ENCODE results near the gene TAOK2.
"Not testable (repeated sequence)": the region's sequence is repeated elsewhere in the genome, so short reads cannot be mapped to it uniquely, and the experiment has no call there.

Gene TAOK2

GRCh38 chr16:29959293-29959692, 14.4 kb upstream of the TAOK2 start:
- no peak for DNase-seq (ENCODE audit: low read depth)
- H3K4me3 ChIP-seq (ENCODE audit: low read depth, low read length) = no peak overlapping the region
- no peak for TF ChIP-seq CTCF (IDR thresholded peaks at IDR 0.05; ENCODE audit: low read depth, low read length, missing control alignments)
- in situ Hi-C loops (cut with HindIII; ENCODE audit: low sequenced_read_pairs) = no loop called here

- H3K4me3 ChIP-seq (ENCODE audit: low read depth, low read length); DNase-seq (ENCODE audit: low read depth); in situ Hi-C loops (cut with HindIII; ENCODE audit: low sequenced_read_pairs): not testable (repeated sequence)
Observed at GRCh38 chr16:29959821-29960220, 13.8 kb upstream of the TAOK2 start.

- in situ Hi-C loops (cut with HindIII; ENCODE audit: low sequenced_read_pairs) = no loop called here
- H3K4me3 ChIP-seq (ENCODE audit: low read depth, low read length) = peak overlapping the region; percentile 63
- DNase-seq (ENCODE audit: low read depth) = no peak
- TF ChIP-seq CTCF (IDR thresholded peaks at IDR 0.05; ENCODE audit: low read depth, low read length, missing control alignments) = no peak
Observed at GRCh38 chr16:29961127-29961478, 12.6 kb upstream of the TAOK2 start.

GRCh38 chr16:29961479-29962343, 12.0 kb upstream of the TAOK2 start, which contains the start of gene TMEM219:
Gene TMEM219, plus strand, starts transcription at chr16:29962079. Its CDS starts 1,065 bp downstream, at chr16:29963144.
- peak within 1 kb of the TSS; percentile 63 for H3K4me3 ChIP-seq (ENCODE audit: low read depth, low read length)
- peak; percentile 41 for DNase-seq (ENCODE audit: low read depth)
- TF ChIP-seq CTCF (IDR thresholded peaks at IDR 0.05; ENCODE audit: low read depth, low read length, missing control alignments) = peak; percentile 48
- in situ Hi-C loops (cut with HindIII; ENCODE audit: low sequenced_read_pairs) = no loop called here

GRCh38 chr16:29962344-29962994, 11.2 kb upstream of the TAOK2 start:
- H3K4me3 ChIP-seq (ENCODE audit: low read depth, low read length) = peak overlapping the region; percentile 63
- in situ Hi-C loops (cut with HindIII; ENCODE audit: low sequenced_read_pairs) = no loop called here
- DNase-seq (ENCODE audit: low read depth) = no peak
- no peak for TF ChIP-seq CTCF (IDR thresholded peaks at IDR 0.05; ENCODE audit: low read depth, low read length, missing control alignments)

- H3K4me3 ChIP-seq (ENCODE audit: low read depth, low read length) = peak overlapping the region; percentile 63
- TF ChIP-seq CTCF (IDR thresholded peaks at IDR 0.05; ENCODE audit: low read depth, low read length, missing control alignments) = no peak
- DNase-seq (ENCODE audit: low read depth) = no peak
- in situ Hi-C loops (cut with HindIII; ENCODE audit: low sequenced_read_pairs) = no loop called here
Observed at GRCh38 chr16:29963021-29963743, 10.5 kb upstream of the TAOK2 start.

Data from astrocyte of the cerebellum (primary cell).